Middle frontal gyrus (tissue), 1 donor: Measurements from ENCODE around the gene KAT8.
A peak's percentile ranks its signal among the peaks of the same experiment; 100 is the strongest.

Experiments
- DNase-seq: peaks from one replicate; pipeline ENCODE4 v3.0.0-alpha.2; 2015; ENCODE audit warnings: low spot score; ENCODE audit errors: extremely low spot score

The KAT8 gene

GRCh38 chr16:31106509-31107464, 10.7 kb upstream of the KAT8 start:
- no peak for DNase-seq

- DNase-seq: no peak
These were observed 10.0 kb upstream of the KAT8 start for GRCh38 chr16:31107465-31107867.

GRCh38 chr16:31108035-31108793, 9.2 kb upstream of the KAT8 start, which contains the start of gene BCKDK:
BCKDK (plus strand) TSS chr16:31108386; CDS start chr16:31109224, 838 bp downstream.
- peak; percentile 80 for DNase-seq

- no peak for DNase-seq
These were observed 8.5 kb upstream of the KAT8 start for GRCh38 chr16:31108794-31109558.

GRCh38 chr16:31109622-31110021, 7.8 kb upstream of the KAT8 start:
- DNase-seq: no peak

- no peak for DNase-seq
These were observed 7.1 kb upstream of the KAT8 start for GRCh38 chr16:31110106-31111034.

- no peak for DNase-seq
These were observed 5.5 kb upstream of the KAT8 start for GRCh38 chr16:31111881-31112466.

GRCh38 chr16:31112711-31113110, 4.8 kb upstream of the KAT8 start:
- no peak for DNase-seq

GRCh38 chr16:31113121-31114120, 4.0 kb upstream of the KAT8 start:
- no peak for DNase-seq

GRCh38 chr16:31114468-31114867, 3.0 kb upstream of the KAT8 start:
- no peak for DNase-seq

- DNase-seq: no peak
These were observed 1.0 kb downstream of the KAT8 start for GRCh38 chr16:31118223-31119155.

- no peak for DNase-seq
These were observed 2.7 kb downstream of the KAT8 start for GRCh38 chr16:31120129-31120528.

- DNase-seq: no peak
These were observed 8.4 kb downstream of the KAT8 start for GRCh38 chr16:31125844-31126243.

- no peak for DNase-seq
These were observed 9.7 kb downstream of the KAT8 start for GRCh38 chr16:31127182-31127581.

GRCh38 chr16:31128711-31129567, 11.5 kb downstream of the KAT8 start:
- DNase-seq: no peak

- no peak for DNase-seq
These were observed 12.3 kb downstream of the KAT8 start for GRCh38 chr16:31129568-31130335.
